HCT116 (cell line): ENCODE data around the gene GGACT. TPM values are rescaled to one million over a fixed set of nuclear protein-coding genes. Genes with fewer than 3 reads are reported as not detected.

Experiments used
- ATAC-seq: fragments of 200-7000 bp; cut with Tn5 transposase; 2 replicates; pipeline ENCODE4 v1.9.1; 2020; ENCODE audit warnings: mild to moderate bottlenecking, moderate library complexity
- BruUV-seq: library from RNA; stranded (reverse); fragments of 400-500 nt; replicated peaks from 2 replicates; lab custom pipeline; 2021; lab: Mats Ljungman, UMichigan
- CTCF ChIA-PET: fragments of 300-600 bp; sonication (Branson Sonifier 250); formaldehyde crosslinking; loops from one replicate; lab custom pipeline; 2021; ENCODE audit warnings: antibody characterized with exemption; lab: Charles Lee
- POLR2A ChIA-PET: fragments of 300-600, 350-600 bp; sonication (Branson Sonifier 250); formaldehyde crosslinking; loops from one replicate; lab custom pipeline; 2021; ENCODE audit warnings: antibody characterized with exemption; lab: Charles Lee
- RAD21 ChIA-PET, 2 experiments: fragments of 300-600 bp; sonication (Branson Sonifier 250); formaldehyde crosslinking; loops; one replicate each; lab custom pipeline; 2023; ENCODE audit warnings: low total read pairs in 2 of 2; ENCODE audit not compliant: uncharacterized antibody in 2 of 2, unreplicated experiment in 2 of 2, low non-redundant PET in 1 of 2; lab: Charles Lee
- DNase-seq: peaks from one replicate; pipeline ENCODE4 v3.0.0-alpha.2; 2010; ENCODE audit warnings: low read depth, low spot score
- H2AFZ ChIP-seq: fragments of 200-600 bp; shearing (Covaris generic), sonication (generic); 2 replicates; pipeline ENCODE4 v1.6.1; 2017; ENCODE audit warnings: low read depth, mixed run types, mixed read lengths, antibody characterized with exemption, low read length; ENCODE audit not compliant: poor library complexity, severe bottlenecking
- H3K27ac ChIP-seq: 2 replicates; pipeline ENCODE4 v1.5.1; 2012; ENCODE audit warnings: low read depth, low read length
- H3K27me3 ChIP-seq: fragments of 200-600 bp; sonication (generic); 2 replicates; pipeline ENCODE4 v1.6.1; 2016; ENCODE audit warnings: mixed run types, low read length, mixed read lengths; ENCODE audit not compliant: insufficient read depth
- H3K36me3 ChIP-seq, 2 experiments: fragments of 200-500 bp in 1 of 2; fragments of 200-600 bp in 1 of 2; sonication (Bioruptor generic) in 1 of 2; sonication (generic) in 1 of 2; 2 replicates each; pipeline versions ENCODE4 v1.5.1 to v1.6.1; 2014 to 2016; ENCODE audit warnings: low read length in 2 of 2, inconsistent platforms in 1 of 2, mixed read lengths in 1 of 2, mixed run types in 1 of 2; ENCODE audit not compliant: insufficient read depth in 2 of 2, control insufficient read depth in 1 of 2
- H3K4me1 ChIP-seq, 2 experiments: fragments of 200-600 bp in 1 of 2; sonication (generic) in 1 of 2; 2 replicates each; pipeline versions ENCODE4 v1.5.1 to v1.6.1; 2012 to 2017; ENCODE audit warnings: low read length in 2 of 2, inconsistent platforms in 1 of 2, mild to moderate bottlenecking in 1 of 2, mixed read lengths in 1 of 2, mixed run types in 1 of 2, moderate library complexity in 1 of 2; ENCODE audit not compliant: insufficient read depth in 2 of 2, control insufficient read depth in 1 of 2
- H3K4me2 ChIP-seq: fragments of 200-600 bp; sonication (generic); 2 replicates; pipeline ENCODE4 v1.6.1; 2017; ENCODE audit warnings: mixed run types, low read length, mixed read lengths
- H3K4me3 ChIP-seq, 2 experiments: fragments of 200-600 bp in 1 of 2; sonication (generic) in 1 of 2; replicated peaks in 1 of 2; 2 replicates each; pipeline ENCODE4 v1.5.1; 2011 to 2016; ENCODE audit warnings: low read length in 2 of 2, control low read depth in 1 of 2, low read depth in 1 of 2, mild to moderate bottlenecking in 1 of 2, mixed read lengths in 1 of 2, mixed run types in 1 of 2
- H3K79me2 ChIP-seq: fragments of 200-600 bp; sonication (generic); 2 replicates; pipeline ENCODE4 v1.6.1; 2017; ENCODE audit warnings: mild to moderate bottlenecking, mixed run types, low read length, moderate library complexity, mixed read lengths; ENCODE audit not compliant: insufficient read depth
- H3K9ac ChIP-seq: fragments of 200-600 bp; sonication (generic); 2 replicates; pipeline ENCODE4 v1.6.1; 2016; ENCODE audit warnings: low read length, mixed read lengths
- H3K9me2 ChIP-seq: fragments of 200-600 bp; sonication (generic), shearing (Covaris generic); 2 replicates; pipeline ENCODE4 v1.6.1; 2017; ENCODE audit warnings: mixed run types, mild to moderate bottlenecking, moderate library complexity; ENCODE audit not compliant: insufficient read depth
- H3K9me3 ChIP-seq, 2 experiments: fragments of 200-500 bp in 1 of 2; fragments of 200-600 bp in 1 of 2; sonication (Bioruptor generic) in 1 of 2; sonication (generic) in 1 of 2; 2 replicates each; pipeline ENCODE4 v1.6.1; 2014 to 2017; ENCODE audit warnings: low read length in 2 of 2, mixed read lengths in 2 of 2, inconsistent platforms in 1 of 2, low read depth in 1 of 2, mild to moderate bottlenecking in 1 of 2, mixed run types in 1 of 2, moderate library complexity in 1 of 2; ENCODE audit not compliant: control insufficient read depth in 1 of 2, insufficient read depth in 1 of 2
- H4K20me1 ChIP-seq: fragments of 200-600 bp; sonication (generic), shearing (Covaris generic); 2 replicates; pipeline ENCODE4 v1.6.1; 2017; ENCODE audit warnings: mixed run types, mild to moderate bottlenecking, moderate library complexity; ENCODE audit not compliant: insufficient read depth
- ELF1 ChIP-seq: IDR thresholded peaks from 2 replicates; pipeline ENCODE4 v1.6.1; 2012; ENCODE audit warnings: low read depth, borderline replicate concordance
- POLR2AphosphoS5 ChIP-seq: IDR thresholded peaks from 2 replicates; pipeline ENCODE4 v1.6.1; 2011; ENCODE audit warnings: mild to moderate bottlenecking, low read depth, low read length, moderate library complexity
- SIN3A ChIP-seq: IDR thresholded peaks from 2 replicates; pipeline ENCODE4 v1.6.1; 2012; ENCODE audit warnings: low read depth
- ZFX ChIP-seq: fragments of 450-650 bp; IDR thresholded peaks from 2 replicates; pipeline ENCODE4 v1.6.1; 2017
- ZNF274 ChIP-seq: fragments of 200-500 bp; sonication (Bioruptor generic); IDR thresholded peaks from 2 replicates; pipeline ENCODE4 v1.6.1; 2014; ENCODE audit warnings: mild to moderate bottlenecking, low read depth, low read length, inconsistent platforms
- intact Hi-C: fragments of 100-400 bp; cut with micrococcal nuclease; formaldehyde crosslinking; loops from 2 replicates; pipeline ENCODE4 v1.10.0; 2022
- total RNA-seq: library from RNA; stranded (reverse); gene quantifications from one replicate; pipeline ENCODE4 v1.2.1, GENCODE V29; 2021; ENCODE audit not compliant: unreplicated experiment
- TF ChIP-seq, protein P1 (sequence below), 3 experiments: fragments of 200-600 bp in 1 of 3; sonication (generic) in 1 of 3; IDR thresholded peaks in 2 of 3; conservative IDR thresholded peaks in 1 of 3; 2 replicates each; pipeline ENCODE4 v1.5.1; 2012 to 2017; ENCODE audit warnings: low read depth in 2 of 3, low read length in 2 of 3, antibody characterized with exemption in 1 of 3, borderline replicate concordance in 1 of 3, control low read depth in 1 of 3, mild to moderate bottlenecking in 1 of 3, mixed read lengths in 1 of 3, mixed run types in 1 of 3, moderate library complexity in 1 of 3; ENCODE audit not compliant: insufficient read depth in 1 of 3

Gene GGACT
- total RNA-seq, 1 experiment from 2014 or later = 5.0 TPM

GRCh38 chr13:100546713-100547405 is 41.7 kb downstream of the GGACT start:
- Histone ChIP-seq H3K4me2 (no peak overlapping the region), H4K20me1 (no peaks in the 10 kb centered on the region), H3K9ac (no peak overlapping the region), H3K27me3 (no peaks in the 10 kb centered on the region), H3K27ac (no peak overlapping the region), H2AFZ (no peak overlapping the region), H3K79me2 (no peaks in the 10 kb centered on the region), H3K4me3 (no peak overlapping the region), H3K9me2 (no peaks in the 10 kb centered on the region), H3K36me3 (no peaks in the 10 kb centered on the region), H3K4me1 (no peaks in the 10 kb centered on the region), H3K9me3 (no peaks in the 10 kb centered on the region)
- CTCF ChIA-PET = no interaction called here
- intact Hi-C loops = no loop called here
- no peak for ATAC-seq
- no TSS peak for BruUV-seq
- no peak for DNase-seq
- TF ChIP-seq ZFX = no peak
- POLR2A ChIA-PET = no interaction called here
- RAD21 ChIA-PET = no interaction called here

DNA sequence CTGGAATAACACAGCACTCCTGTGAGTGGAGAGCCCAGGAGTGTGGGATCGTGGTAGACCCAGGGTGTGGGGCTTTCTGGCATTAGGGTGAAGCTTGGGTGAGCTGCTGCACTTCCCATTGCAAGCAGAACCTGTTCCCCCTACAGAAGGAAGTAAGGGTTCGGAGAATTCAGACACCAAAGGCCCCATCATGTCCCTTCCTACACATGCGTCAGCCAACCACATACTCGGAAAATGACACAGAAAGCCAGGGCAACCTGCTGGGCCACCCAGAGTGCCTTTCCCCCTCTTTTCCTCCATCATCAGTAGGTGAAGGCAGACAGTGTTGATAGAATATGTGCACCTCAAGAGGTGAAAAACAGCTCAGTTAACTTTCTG is 42.9 kb downstream of the GGACT start:
- ChIA-PET RAD21 (no interaction called here), CTCF (interaction anchor here (0.8 kb wide), 1 partner anchor 27 kb away, joined by 3 read pairs; no protein-coding TSS in a partner anchor), POLR2A (no interaction called here)
- no TSS peak for BruUV-seq
- Histone ChIP-seq H3K79me2 (no peaks in the 10 kb centered on the region), H2AFZ (no peak overlapping the region), H3K9me3 (no peaks in the 10 kb centered on the region), H3K4me1 (no peaks in the 10 kb centered on the region), H4K20me1 (no peaks in the 10 kb centered on the region), H3K4me3 (no peak overlapping the region), H3K27me3 (no peaks in the 10 kb centered on the region), H3K36me3 (no peaks in the 10 kb centered on the region), H3K9me2 (no peaks in the 10 kb centered on the region), H3K4me2 (no peak overlapping the region), H3K27ac (no peak overlapping the region), H3K9ac (no peak overlapping the region)
- ATAC-seq (no peak), DNase-seq (no peak)
- intact Hi-C loops = no loop called here
- TF ChIP-seq SIN3A (no peak), ELF1 (no peak), POLR2AphosphoS5 (no peak), ZNF274 (no peak)
- TF ChIP-seq, protein P1, sequence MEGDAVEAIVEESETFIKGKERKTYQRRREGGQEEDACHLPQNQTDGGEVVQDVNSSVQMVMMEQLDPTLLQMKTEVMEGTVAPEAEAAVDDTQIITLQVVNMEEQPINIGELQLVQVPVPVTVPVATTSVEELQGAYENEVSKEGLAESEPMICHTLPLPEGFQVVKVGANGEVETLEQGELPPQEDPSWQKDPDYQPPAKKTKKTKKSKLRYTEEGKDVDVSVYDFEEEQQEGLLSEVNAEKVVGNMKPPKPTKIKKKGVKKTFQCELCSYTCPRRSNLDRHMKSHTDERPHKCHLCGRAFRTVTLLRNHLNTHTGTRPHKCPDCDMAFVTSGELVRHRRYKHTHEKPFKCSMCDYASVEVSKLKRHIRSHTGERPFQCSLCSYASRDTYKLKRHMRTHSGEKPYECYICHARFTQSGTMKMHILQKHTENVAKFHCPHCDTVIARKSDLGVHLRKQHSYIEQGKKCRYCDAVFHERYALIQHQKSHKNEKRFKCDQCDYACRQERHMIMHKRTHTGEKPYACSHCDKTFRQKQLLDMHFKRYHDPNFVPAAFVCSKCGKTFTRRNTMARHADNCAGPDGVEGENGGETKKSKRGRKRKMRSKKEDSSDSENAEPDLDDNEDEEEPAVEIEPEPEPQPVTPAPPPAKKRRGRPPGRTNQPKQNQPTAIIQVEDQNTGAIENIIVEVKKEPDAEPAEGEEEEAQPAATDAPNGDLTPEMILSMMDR (IDR thresholded peaks at IDR 0.05 in 2 of 3, conservative IDR thresholded peaks at IDR 0.05 in 1 of 3; ENCODE audit: borderline replicate concordance in 1 of 3, insufficient read depth in 1 of 3, low read depth in 2 of 3, low read length in 2 of 3) = no peak
